PFSK-1 (cell line): ENCODE measurements around the gene TMEM271.

Source experiments
- POLR2AphosphoS5 ChIP-seq: IDR thresholded peaks from 2 replicates; pipeline ENCODE4 v1.6.1; 2012; ENCODE audit warnings: low read depth, mild to moderate bottlenecking, control low read depth, low read length, moderate library complexity
- REST ChIP-seq, 2 experiments: IDR thresholded peaks; 2 replicates each; pipeline versions ENCODE4 v1.6.1 to v1.8.0; 2011 to 2012; ENCODE audit warnings: low read depth in 2 of 2, low read length in 2 of 2, control low read depth in 1 of 2, inconsistent platforms in 1 of 2, mild to moderate bottlenecking in 1 of 2, moderate library complexity in 1 of 2; ENCODE audit not compliant: insufficient read depth in 1 of 2

GRCh38 chr4:561426-561825 lies 14.7 kb downstream of the TMEM271 start:
- TF ChIP-seq REST (IDR thresholded peaks at IDR 0.05; ENCODE audit: insufficient read depth in 1 of 2, low read depth in 2 of 2, low read length in 2 of 2) (no peak), POLR2AphosphoS5 (no peak)
